D721Med (cell line): ENCODE results near the gene CALHM4.

Source experiments
- DNase-seq: peaks from one replicate; pipeline ENCODE4 v3.0.0; 2011; ENCODE audit warnings: low spot score; ENCODE audit not compliant: insufficient read length
- FAIRE-seq: peaks from 2 replicates; lab custom pipeline; 2011; peaks lifted over from hg19 to GRCh38; lab: Jason Lieb, UNC
- TF ChIP-seq, protein P1 (sequence below): IDR thresholded peaks from 2 replicates; pipeline ENCODE4 v1.5.1; 2012; ENCODE audit warnings: mild to moderate bottlenecking, control low read depth; ENCODE audit not compliant: insufficient read depth; ENCODE audit errors: missing control alignments

The CALHM4 gene

DNA sequence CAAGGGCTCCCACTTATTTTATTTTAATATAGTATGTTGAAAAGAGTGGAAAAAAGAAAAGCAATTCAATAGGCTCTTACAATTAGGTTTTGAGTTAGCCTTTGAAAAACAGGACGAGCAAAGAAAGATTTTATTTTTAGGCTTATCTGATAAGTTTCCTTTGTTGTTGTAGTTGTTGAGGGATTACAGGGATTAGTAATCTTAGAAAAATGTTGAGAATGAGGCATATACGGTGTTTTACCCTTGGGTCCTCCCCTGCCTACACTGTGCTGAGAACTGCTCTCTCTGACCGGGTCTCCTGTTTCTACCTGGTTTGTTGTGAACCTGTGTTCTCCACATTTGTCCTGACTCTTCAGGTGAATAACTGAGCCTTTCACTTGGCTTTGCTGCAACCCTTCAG, 24.8 kb upstream of the CALHM4 start:
- TF ChIP-seq, protein P1, sequence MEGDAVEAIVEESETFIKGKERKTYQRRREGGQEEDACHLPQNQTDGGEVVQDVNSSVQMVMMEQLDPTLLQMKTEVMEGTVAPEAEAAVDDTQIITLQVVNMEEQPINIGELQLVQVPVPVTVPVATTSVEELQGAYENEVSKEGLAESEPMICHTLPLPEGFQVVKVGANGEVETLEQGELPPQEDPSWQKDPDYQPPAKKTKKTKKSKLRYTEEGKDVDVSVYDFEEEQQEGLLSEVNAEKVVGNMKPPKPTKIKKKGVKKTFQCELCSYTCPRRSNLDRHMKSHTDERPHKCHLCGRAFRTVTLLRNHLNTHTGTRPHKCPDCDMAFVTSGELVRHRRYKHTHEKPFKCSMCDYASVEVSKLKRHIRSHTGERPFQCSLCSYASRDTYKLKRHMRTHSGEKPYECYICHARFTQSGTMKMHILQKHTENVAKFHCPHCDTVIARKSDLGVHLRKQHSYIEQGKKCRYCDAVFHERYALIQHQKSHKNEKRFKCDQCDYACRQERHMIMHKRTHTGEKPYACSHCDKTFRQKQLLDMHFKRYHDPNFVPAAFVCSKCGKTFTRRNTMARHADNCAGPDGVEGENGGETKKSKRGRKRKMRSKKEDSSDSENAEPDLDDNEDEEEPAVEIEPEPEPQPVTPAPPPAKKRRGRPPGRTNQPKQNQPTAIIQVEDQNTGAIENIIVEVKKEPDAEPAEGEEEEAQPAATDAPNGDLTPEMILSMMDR: no peak
- FAIRE-seq (no peak), DNase-seq (no peak)

DNA sequence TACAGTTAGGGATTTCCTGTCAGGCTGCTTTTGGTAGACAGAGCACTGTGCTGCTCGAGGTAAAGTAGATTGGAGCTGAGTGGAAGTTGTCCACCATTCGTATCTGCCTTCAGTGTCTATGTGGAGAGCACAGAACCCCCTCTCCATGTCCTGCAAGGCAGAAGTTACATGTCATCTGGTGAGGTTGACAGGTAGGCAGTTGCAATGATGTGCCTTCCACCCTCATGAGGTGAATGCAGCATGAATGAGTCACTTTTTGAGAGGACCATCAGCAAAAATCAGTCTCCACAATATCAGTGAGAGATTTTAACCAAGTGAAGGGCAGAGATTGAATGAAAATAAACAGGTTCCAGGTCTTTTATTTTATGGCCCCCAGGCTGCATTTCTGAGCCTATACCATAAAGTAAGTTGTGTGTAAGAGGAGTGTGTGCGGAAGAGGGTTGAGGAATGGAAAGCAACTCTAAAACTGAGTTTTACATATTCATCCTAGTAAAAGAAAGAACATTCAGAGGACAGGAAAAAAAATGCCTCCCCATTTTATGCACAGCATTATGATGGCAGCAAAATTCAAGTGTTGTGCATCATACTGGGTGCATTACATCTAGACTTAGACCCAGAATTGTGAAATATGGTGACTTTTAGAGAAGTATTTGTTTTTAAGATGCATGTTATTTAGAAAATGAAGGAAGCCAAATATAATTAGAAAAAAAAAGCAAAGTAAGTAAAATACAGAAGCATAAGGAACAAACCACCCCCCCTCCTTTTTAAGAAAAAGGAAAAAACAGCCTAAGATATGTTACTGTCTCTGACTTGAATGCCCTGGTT, 23.9 kb upstream of the CALHM4 start:
- FAIRE-seq: no peak
- no peak for DNase-seq
- TF ChIP-seq, protein P1: no peak

DNA sequence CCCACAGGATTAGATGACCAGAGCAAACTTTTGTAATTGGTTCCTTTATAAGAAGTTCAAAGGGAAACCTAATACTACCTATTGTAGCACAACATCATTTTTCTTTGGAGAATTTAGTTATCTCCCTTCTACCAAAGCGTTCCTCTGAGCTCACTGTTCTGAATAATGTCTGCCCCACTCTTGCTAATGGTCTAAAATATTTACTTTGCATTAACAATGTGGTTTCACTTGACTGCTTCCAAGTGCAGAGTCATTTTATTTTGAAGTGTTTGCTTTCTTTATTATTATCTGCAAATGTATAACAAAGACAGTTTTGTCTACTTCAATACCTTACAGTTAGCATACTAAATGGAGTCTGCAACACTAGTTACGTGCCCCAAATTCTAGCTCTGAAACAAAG, 23.1 kb upstream of the CALHM4 start:
- FAIRE-seq (no peak), DNase-seq (no peak)
- TF ChIP-seq, protein P1: no peak

DNA sequence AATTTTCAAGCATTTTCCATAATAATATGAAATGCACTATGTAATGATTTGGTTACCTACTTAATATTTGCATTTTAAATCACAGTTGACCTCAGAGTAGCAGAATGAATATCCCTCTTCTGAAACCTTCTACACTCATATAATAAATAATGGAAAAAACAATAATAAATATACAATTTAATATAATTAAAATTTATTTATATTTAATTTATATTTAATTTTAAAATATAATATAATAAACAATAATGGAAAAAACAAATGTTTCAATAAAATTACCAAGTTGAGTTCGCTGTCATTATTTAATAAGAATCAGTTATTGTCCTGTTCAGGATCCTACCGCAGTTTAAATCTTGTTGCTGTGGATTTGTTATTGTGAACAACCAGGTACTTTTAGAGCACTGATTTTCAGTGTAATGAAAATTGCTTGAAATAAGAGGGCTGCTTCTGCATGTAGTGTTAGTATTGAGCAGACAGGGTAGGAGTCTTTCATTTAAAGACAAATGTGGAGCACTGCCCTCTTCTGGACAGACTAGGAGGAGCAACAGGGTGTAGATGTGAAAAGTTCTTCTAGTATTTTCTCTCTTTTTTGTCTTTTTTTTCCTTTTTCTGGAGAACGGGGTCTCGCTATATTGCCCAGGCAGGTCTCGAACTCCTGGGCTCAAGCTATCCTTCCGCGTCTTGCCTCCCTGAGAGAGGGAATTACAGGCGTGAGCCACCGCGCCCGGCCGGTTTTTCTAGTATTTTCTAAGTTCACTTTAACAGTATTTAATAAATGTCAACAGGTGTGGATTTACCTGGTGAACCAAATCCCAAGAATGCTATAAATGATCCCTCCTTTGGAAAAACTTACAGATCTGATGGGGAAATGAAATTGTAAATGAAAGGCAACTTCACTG, 21.6 kb upstream of the CALHM4 start:
- no peak for DNase-seq
- FAIRE-seq: peak; percentile 6
- TF ChIP-seq, protein P1: peak; percentile 67

DNA sequence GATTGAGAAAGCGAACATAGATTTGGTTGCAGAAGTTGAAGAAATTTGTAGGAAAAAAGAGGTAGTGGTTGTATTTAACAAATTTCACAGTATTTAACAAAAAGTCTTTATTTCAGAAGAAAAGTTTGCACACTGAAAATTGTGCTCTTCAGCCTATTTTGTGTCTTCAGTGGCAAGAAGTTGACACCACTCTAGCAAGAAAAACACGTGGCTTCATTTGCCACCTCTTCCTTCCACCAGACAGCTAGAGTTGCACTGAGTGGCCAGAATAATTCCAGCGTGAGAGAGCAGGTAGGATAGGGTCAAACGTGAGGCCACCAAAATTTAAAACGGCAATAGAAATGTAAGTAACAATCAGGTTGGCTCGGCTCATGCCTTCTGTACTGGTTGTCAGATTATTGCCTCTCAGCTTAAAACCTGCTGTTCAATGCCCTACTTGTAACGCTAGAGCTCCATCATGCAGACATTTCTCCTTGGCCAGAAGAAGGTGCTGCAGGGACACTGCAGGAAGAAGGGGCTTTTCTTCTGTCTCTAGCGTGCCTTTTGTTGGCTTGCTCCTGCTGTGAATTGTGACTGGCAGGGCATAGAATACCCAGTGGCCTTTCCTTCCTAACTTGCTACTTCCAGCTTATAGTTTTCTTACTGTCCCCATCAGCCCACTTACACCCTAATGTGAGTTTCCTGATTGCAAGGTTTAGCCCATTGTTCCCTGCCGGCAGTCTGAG, 20.2 kb upstream of the CALHM4 start:
- DNase-seq (no peak), FAIRE-seq (no peak)
- TF ChIP-seq, protein P1: no peak

DNA sequence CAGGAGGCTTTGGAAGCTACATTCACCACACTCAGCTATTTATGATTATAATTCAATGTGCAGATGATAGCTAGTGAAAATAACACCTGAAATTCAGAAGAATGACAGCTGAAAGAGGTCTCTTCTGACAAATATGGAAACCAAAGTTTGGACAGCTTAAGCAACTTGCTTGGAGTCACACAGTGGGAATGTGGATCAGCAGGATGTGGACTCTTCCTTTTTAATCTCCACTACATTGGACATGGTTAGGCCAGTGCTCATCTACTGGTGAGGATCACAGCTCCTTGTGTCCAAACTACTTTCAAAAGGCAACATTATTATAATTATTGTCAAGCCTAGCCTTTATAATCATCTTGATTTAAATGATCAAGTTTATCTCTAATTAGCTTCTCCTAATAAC, 18.4 kb upstream of the CALHM4 start:
- FAIRE-seq (no peak), DNase-seq (no peak)
- TF ChIP-seq, protein P1: no peak
